HG03457 (cell line): Measurements from ENCODE around the gene CCDC86.

Source experiments
- ATAC-seq: cut with Tn5 transposase; IDR thresholded peaks from one replicate; pipeline ENCODE4 v1.9.1; 2021; ENCODE audit warnings: moderate number of reproducible peaks; ENCODE audit not compliant: unreplicated experiment

CCDC86 gene

GRCh38 chr11:60852117-60852981 is 10.4 kb downstream of the CCDC86 start:
- no peak for ATAC-seq

- ATAC-seq: no peak
Observed at GRCh38 chr11:60852982-60853950, 11.4 kb downstream of the CCDC86 start.

- no peak for ATAC-seq
Observed at GRCh38 chr11:60854140-60854846, 12.4 kb downstream of the CCDC86 start.

- no peak for ATAC-seq
Observed at GRCh38 chr11:60854847-60855725, 13.2 kb downstream of the CCDC86 start.

GRCh38 chr11:60855726-60856633 is 14.1 kb downstream of the CCDC86 start, which contains the start of gene PTGDR2:
Gene PTGDR2, minus strand, starts transcription at chr11:60855950. Its CDS starts 2,228 bp downstream, at chr11:60853722.
- ATAC-seq: no peak

- ATAC-seq: no peak
Observed at GRCh38 chr11:60857378-60858232, 15.7 kb downstream of the CCDC86 start.

- no peak for ATAC-seq
Observed at GRCh38 chr11:60858236-60858635, 16.3 kb downstream of the CCDC86 start.

- no peak for ATAC-seq
Observed at GRCh38 chr11:60858731-60859464, 17.0 kb downstream of the CCDC86 start.

- ATAC-seq: no peak
Observed at GRCh38 chr11:60859616-60860250, 17.8 kb downstream of the CCDC86 start.

GRCh38 chr11:60860943-60861342 is 19.0 kb downstream of the CCDC86 start:
- ATAC-seq: no peak

- no peak for ATAC-seq
Observed at GRCh38 chr11:60862171-60862570, 20.3 kb downstream of the CCDC86 start.

- ATAC-seq: no peak
Observed at GRCh38 chr11:60863550-60864521, 21.9 kb downstream of the CCDC86 start.

GRCh38 chr11:60864856-60865513 is 23.1 kb downstream of the CCDC86 start:
- no peak for ATAC-seq

GRCh38 chr11:60866911-60867870 is 25.3 kb downstream of the CCDC86 start, which contains the start of gene ZP1:
Gene ZP1, plus strand, starts transcription at chr11:60867542. Its CDS starts 20 bp downstream, at chr11:60867562.
- no peak for ATAC-seq
